Spleen (tissue), 11 donors: ENCODE measurements around the gene CSTB. TPM values are rescaled to one million over a fixed set of nuclear protein-coding genes. Genes with fewer than 3 reads are reported as not detected.

Experiments
- DNase-seq: peaks from one replicate; pipeline ENCODE4 v3.0.0-alpha.2; 2020
- H3K27ac ChIP-seq, 8 donors: fragments of 200-600 bp; sonication (generic) in 7 of 8; 1 replicate in 4 of 8; 2 replicates in 4 of 8; pipeline versions ENCODE4 v1.5.0 to v1.8.0; 2016 to 2021; ENCODE audit warnings: inconsistent platforms in 4 of 8, mild to moderate bottlenecking in 4 of 8, moderate library complexity in 1 of 8
- H3K27me3 ChIP-seq, 7 donors: fragments of 200-600 bp; sonication (generic) in 6 of 7; replicated peaks in 1 of 7; 1 replicate in 4 of 7; 2 replicates in 3 of 7; pipeline versions ENCODE4 v1.5.0 to v1.8.0; 2016 to 2021; ENCODE audit warnings: inconsistent platforms in 3 of 7, mild to moderate bottlenecking in 1 of 7
- H3K36me3 ChIP-seq, 6 donors: fragments of 200-600 bp; sonication (generic) in 5 of 6; 1 replicate in 4 of 6; 2 replicates in 2 of 6; pipeline versions ENCODE4 v1.5.0 to v1.8.0; 2016 to 2021; ENCODE audit warnings: inconsistent platforms in 2 of 6
- H3K4me1 ChIP-seq, 6 donors: fragments of 200-600 bp; sonication (generic) in 5 of 6; 1 replicate in 3 of 6; 2 replicates in 3 of 6; pipeline versions ENCODE4 v1.5.0 to v1.8.0; 2016 to 2021; ENCODE audit warnings: inconsistent platforms in 3 of 6
- H3K4me3 ChIP-seq, 8 donors: fragments of 200-600 bp; sonication (generic) in 7 of 8; 1 replicate in 4 of 8; 2 replicates in 4 of 8; pipeline versions ENCODE4 v1.5.0 to v1.8.0; 2016 to 2021; ENCODE audit warnings: inconsistent platforms in 4 of 8, mild to moderate bottlenecking in 4 of 8, moderate library complexity in 2 of 8
- H3K9me3 ChIP-seq, 8 donors: fragments of 200-600 bp; sonication (generic) in 7 of 8; 1 replicate in 4 of 8; 2 replicates in 4 of 8; pipeline versions ENCODE4 v1.5.0 to v1.8.0; 2016 to 2021; ENCODE audit warnings: inconsistent platforms in 4 of 8
- POLR2A ChIP-seq, 3 donors: fragments of 450-650 bp; IDR thresholded peaks; one replicate each; pipeline ENCODE4 v1.5.1; 2017; ENCODE audit warnings: antibody characterized with exemption in 3 of 3, mild to moderate bottlenecking in 1 of 3
- POLR2AphosphoS5 ChIP-seq, 3 donors: sonication (generic); formaldehyde crosslinking; IDR thresholded peaks; one replicate each; pipeline ENCODE4 v1.5.1; 2017; ENCODE audit warnings: antibody characterized with exemption in 3 of 3
- WGBS, 5 donors: extraction: QIAGEN DNeasy Blood & Tissue Kit in 3 of 5; methylation state at CpG; one replicate each; pipeline versions ENCODE4 v1.1.5 to v1.1.7; 2013 to 2018; 5-methylcytosine and 5-hydroxymethylcytosine counted together
- intact Hi-C: fragments of 100-400 bp; cut with DNase I; formaldehyde crosslinking; loops from one replicate; pipeline ENCODE4 v1.15.0; 2023; ENCODE audit warnings: low total_unique reads
- polyA plus RNA-seq, 3 donors: library from polyadenylated mRNA; stranded (reverse); fragments of 200-250 nt; gene quantifications; one replicate each; pipeline ENCODE4 v1.2.1, GENCODE V29; 2013
- total RNA-seq, 7 donors: library from RNA; depleted of rRNA in 3 of 7; stranded (reverse); fragments of >200 nt in 3 of 7; fragmentation: NEBNext Ultra II Directional in 4 of 7; extraction: Animal tissue kit (Norgen Biotek cat#: 25700) in 4 of 7; gene quantifications; one replicate each; pipeline versions ENCODE4 v1.1.0 to v1.2.1, GENCODE V29; 2016 to 2021
- TF ChIP-seq, protein P1 (sequence below), 11 experiments: fragments of 200-600 bp in 7 of 11; fragments of 450-650 bp in 4 of 11; sonication (generic) in 4 of 11; IDR thresholded peaks in 8 of 11; conservative IDR thresholded peaks in 3 of 11; 1 replicate in 7 of 11; 2 replicates in 4 of 11; pipeline versions ENCODE4 v1.4.0 to v1.8.0; 2016 to 2021; ENCODE audit warnings: antibody characterized with exemption in 11 of 11, inconsistent platforms in 4 of 11, mild to moderate bottlenecking in 1 of 11
- donor health status: healthy with polysubstance abuse.
- donor health status: DM: no; HTN: no; CAD: no; lungs with moderate emphysema.
- donor health status: DM: no; HTN: no; CAD: no.
- donor health status: Bipolar disorder and iron deficiency.
- donor health status: healthy.
- donor health status: DM: no; HTN: no; CAD: no.
- donor health status: DM: yes; HTN: yes; CAD: no.

The CSTB gene
- total and polyA plus RNA-seq, 10 donors = 10.5 to 93.8 (median 33.2) TPM

DNA sequence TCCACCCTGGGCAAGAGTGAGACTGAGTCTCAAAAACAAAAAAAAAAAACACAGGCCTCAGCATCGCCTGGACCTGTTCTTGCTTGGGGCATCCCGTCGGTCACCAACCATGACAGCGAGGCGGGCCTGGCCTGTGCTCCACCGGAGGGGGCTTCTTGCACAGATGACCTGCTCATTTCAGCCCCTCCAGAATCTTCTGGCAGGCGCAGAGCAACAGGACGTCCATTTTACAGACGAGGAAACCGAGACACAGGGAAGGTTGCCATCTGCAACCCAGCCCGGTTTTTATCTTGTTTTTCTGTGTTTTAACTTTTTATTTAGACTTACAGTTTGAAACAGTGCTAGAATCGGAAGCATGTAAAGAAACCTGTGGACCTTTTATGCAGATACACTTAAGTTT, 918 bp downstream of the CSTB start:
- Histone ChIP-seq H3K36me3 (peaks cover 0 to 24% (median 19%) of the 10 kb centered on the region in 6 donors), H3K27me3 (no peaks in the 10 kb centered on the region), H3K4me3 (peak overlapping the region; percentile 81 to 99 (median 91)), H3K27ac (peak overlapping the region in 3 of 8 donors; percentile 95 to 96 (median 95)), H3K4me1 (peaks cover 13 to 78% (median 25%) of the 10 kb centered on the region in 6 donors), H3K9me3 (no peaks in the 10 kb centered on the region)
- no peak for TF ChIP-seq POLR2AphosphoS5 (IDR thresholded peaks at IDR 0.05)
- no peak for TF ChIP-seq POLR2A (IDR thresholded peaks at IDR 0.05)
- TF ChIP-seq, protein P1, sequence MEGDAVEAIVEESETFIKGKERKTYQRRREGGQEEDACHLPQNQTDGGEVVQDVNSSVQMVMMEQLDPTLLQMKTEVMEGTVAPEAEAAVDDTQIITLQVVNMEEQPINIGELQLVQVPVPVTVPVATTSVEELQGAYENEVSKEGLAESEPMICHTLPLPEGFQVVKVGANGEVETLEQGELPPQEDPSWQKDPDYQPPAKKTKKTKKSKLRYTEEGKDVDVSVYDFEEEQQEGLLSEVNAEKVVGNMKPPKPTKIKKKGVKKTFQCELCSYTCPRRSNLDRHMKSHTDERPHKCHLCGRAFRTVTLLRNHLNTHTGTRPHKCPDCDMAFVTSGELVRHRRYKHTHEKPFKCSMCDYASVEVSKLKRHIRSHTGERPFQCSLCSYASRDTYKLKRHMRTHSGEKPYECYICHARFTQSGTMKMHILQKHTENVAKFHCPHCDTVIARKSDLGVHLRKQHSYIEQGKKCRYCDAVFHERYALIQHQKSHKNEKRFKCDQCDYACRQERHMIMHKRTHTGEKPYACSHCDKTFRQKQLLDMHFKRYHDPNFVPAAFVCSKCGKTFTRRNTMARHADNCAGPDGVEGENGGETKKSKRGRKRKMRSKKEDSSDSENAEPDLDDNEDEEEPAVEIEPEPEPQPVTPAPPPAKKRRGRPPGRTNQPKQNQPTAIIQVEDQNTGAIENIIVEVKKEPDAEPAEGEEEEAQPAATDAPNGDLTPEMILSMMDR (IDR thresholded peaks at IDR 0.05 in 8 of 11, conservative IDR thresholded peaks at IDR 0.05 in 3 of 11) = no peak
- intact Hi-C loops = no loop called here
- DNase-seq = no peak
- 75 to 90% (median 82%) methylated on average over 12 of the region's 12 CpGs for WGBS, 5 donors

DNA sequence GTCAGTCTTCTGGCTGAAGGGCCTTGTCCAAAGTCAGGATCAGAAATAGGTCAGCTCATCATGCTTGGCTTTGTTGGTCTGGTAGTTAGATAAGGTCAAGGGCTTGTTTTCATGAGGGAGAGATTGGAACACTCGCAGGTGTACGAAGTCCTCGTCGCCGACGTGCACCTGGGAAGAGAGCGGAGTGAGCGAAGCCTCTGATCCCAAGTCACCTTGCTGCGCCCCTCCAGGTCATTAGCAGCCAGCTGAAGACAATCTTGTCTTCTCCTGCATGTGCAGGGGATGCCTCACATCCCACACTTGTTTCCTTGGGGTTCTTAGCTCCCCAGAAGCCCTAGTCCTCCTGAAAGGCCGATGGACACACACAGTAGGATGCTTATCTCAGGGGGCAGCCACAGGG, 1.9 kb downstream of the CSTB start:
- H3K36me3 ChIP-seq = peaks cover 0 to 24% (median 19%) of the 10 kb centered on the region in 6 donors
- no peak for DNase-seq
- peaks cover 13 to 71% (median 25%) of the 10 kb centered on the region in 6 donors for H3K4me1 ChIP-seq
- intact Hi-C loops = no loop called here
- no peak overlapping the region for H3K4me3 ChIP-seq
- no peak for TF ChIP-seq POLR2A (IDR thresholded peaks at IDR 0.05)
- TF ChIP-seq, protein P1 (IDR thresholded peaks at IDR 0.05 in 8 of 11, conservative IDR thresholded peaks at IDR 0.05 in 3 of 11) = no peak
- TF ChIP-seq POLR2AphosphoS5 (IDR thresholded peaks at IDR 0.05) = no peak
- no peaks in the 10 kb centered on the region for H3K27me3 ChIP-seq
- no peak overlapping the region for H3K27ac ChIP-seq
- H3K9me3 ChIP-seq = no peaks in the 10 kb centered on the region
- 93 to 97% (median 96%) methylated on average over 10 of the region's 10 CpGs for WGBS, 5 donors

DNA sequence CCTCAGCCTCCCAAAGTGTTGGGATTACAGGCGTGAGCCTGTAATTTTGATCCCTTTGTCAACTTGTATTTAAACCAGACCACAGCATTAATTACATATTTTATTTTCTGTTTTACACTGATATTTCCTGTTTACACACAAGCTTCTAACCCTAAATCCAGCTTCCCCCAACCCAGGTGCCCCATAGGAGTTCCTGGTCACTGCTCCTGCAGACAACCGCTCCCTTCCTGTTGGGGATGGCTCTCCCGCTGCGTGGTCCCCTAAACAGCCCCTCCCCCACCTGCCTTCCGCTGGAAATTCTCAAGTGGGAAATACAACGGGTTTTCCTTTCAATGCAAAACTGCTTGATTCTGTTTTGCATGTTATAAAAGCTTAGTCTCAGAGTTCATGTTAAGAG, 3.7 kb downstream of the CSTB start:
- 59 to 75% (median 73%) methylated on average over 6 of the region's 6 CpGs for WGBS, 5 donors
- H3K27ac ChIP-seq = no peak overlapping the region
- H3K27me3 ChIP-seq = no peaks in the 10 kb centered on the region
- peaks cover 0 to 24% (median 19%) of the 10 kb centered on the region in 6 donors for H3K36me3 ChIP-seq
- H3K9me3 ChIP-seq = no peaks in the 10 kb centered on the region
- DNase-seq = no peak
- intact Hi-C loops = no loop called here
- H3K4me3 ChIP-seq = no peak overlapping the region
- peaks cover 13 to 62% (median 22%) of the 10 kb centered on the region in 6 donors for H3K4me1 ChIP-seq
- TF ChIP-seq, protein P1 (IDR thresholded peaks at IDR 0.05 in 8 of 11, conservative IDR thresholded peaks at IDR 0.05 in 3 of 11) = no peak
- TF ChIP-seq POLR2AphosphoS5 (IDR thresholded peaks at IDR 0.05) (no peak), POLR2A (IDR thresholded peaks at IDR 0.05) (no peak)

DNA sequence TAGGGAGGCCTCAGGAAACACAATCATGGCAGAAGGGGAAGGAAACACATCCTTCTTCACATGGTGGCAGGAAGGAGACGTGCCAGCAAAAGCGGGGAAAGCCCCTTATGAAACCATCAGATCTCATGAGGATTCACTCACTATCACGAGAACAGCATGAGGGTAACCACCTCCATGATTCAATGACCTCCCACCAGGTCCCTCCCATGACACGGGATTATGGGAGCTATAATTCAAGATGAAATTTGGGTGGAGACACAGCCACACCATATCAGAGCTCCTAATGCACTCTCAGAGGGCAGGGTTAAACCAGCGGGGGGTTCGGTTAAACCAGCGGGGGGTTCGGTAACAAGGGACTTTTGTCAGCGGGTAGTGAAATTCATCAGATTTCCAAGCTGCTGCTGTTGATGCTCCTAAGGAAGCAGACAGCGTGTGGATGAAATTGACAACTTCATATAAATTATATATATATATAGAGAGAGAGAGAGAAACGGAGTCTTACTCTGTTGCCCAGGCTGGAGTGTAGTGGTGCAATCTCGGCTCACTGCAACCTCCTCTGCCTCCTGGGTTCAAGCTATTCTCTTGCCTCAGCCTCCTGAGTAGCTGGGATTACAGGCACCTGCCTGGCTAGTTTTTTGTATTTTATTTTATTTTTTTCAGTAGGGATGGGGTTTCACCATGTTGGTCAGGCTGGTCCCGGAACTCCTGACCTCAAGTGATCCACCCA, 4.2 kb downstream of the CSTB start:
- 73 to 80% (median 76%) methylated on average over 13 of the region's 13 CpGs for WGBS, 5 donors
- intact Hi-C loops = no loop called here
- H3K4me3 ChIP-seq = no peak overlapping the region

More for the DNA sequence above, 4.2 kb downstream of the CSTB start:
- H3K4me1 ChIP-seq = peaks cover 13 to 59% (median 22%) of the 10 kb centered on the region in 6 donors
- H3K27me3 ChIP-seq = no peaks in the 10 kb centered on the region
- DNase-seq = no peak
- peaks cover 0 to 24% (median 19%) of the 10 kb centered on the region in 6 donors for H3K36me3 ChIP-seq
- no peak overlapping the region for H3K27ac ChIP-seq
- TF ChIP-seq POLR2AphosphoS5 (IDR thresholded peaks at IDR 0.05) (no peak), POLR2A (IDR thresholded peaks at IDR 0.05) (no peak)
- TF ChIP-seq, protein P1 (IDR thresholded peaks at IDR 0.05 in 8 of 11, conservative IDR thresholded peaks at IDR 0.05 in 3 of 11) = no peak
- no peaks in the 10 kb centered on the region for H3K9me3 ChIP-seq
